BE2C (cell line): Measurements from ENCODE around the gene RANBP1.

Source experiments
- DNase-seq: peaks from one replicate; pipeline ENCODE4 v3.0.0-alpha.2; 2020
- H3K27me3 ChIP-seq: fragments of 250-450 bp; sonication (Bioruptor Pico); 2 replicates; pipeline ENCODE4 v1.5.1; 2020; ENCODE audit warnings: mild to moderate bottlenecking
- H3K36me3 ChIP-seq: fragments of 250-450 bp; sonication (Bioruptor Pico); 2 replicates; pipeline ENCODE4 v1.5.1; 2020; ENCODE audit warnings: mild to moderate bottlenecking
- H3K4me1 ChIP-seq: fragments of 250-450 bp; sonication (Bioruptor Pico); 2 replicates; pipeline ENCODE4 v1.5.1; 2020
- H3K4me3 ChIP-seq: 2 replicates; pipeline ENCODE4 v1.5.1; 2011; ENCODE audit warnings: low read depth, low read length
- H3K9me3 ChIP-seq: fragments of 250-450 bp; sonication (Bioruptor Pico); 2 replicates; pipeline ENCODE4 v1.5.1; 2020
- TF ChIP-seq, protein P1 (sequence below): IDR thresholded peaks from 2 replicates; pipeline ENCODE4 v1.5.1; 2012; ENCODE audit warnings: mild to moderate bottlenecking, low read depth, low read length

Gene RANBP1

DNA sequence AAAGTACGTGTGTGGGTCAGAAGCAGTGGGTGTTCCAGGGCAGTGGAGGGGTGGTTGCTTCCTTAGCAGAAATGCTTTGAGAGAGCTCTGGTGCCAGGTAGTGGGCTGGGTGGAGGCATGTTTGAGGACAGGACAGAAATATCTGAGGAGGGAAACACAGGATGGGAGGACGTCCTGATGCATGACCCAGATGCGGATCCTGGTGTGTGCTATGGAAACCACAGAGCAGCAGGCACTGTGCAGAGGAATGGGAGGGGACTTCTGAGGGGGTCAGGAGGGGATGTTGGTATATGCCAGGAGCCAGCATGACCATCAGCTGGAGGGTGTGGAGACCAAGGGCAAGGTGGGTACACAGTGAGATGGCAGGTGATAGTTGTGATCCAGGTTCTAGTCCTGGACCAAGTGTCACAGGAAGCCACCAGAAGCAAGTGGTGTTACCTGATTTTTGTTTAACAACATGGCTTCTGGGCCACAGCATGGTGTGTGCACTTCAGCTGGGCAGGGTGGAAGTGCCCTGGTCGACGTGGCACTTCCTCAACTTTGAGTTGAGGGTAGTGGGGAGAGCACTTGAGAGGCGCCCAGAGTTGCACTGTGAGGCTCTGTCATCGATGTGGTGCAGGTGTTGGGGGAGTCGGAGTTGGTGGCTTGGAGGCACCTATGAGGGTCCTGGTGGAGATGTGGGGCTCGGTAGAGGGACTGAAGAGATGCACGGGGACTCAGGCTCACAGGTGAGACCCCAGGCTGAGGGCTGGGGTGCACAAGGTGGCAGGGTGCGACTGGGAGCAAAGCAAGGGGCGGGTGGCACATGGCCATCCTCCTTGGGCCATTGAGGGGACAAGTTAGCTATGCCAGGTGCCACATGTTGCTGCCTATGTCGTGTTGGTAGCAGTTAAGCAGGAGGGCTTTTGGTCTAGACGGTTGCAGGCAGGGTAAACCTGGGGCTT is 28.3 kb upstream of the RANBP1 start:
- TF ChIP-seq, protein P1, sequence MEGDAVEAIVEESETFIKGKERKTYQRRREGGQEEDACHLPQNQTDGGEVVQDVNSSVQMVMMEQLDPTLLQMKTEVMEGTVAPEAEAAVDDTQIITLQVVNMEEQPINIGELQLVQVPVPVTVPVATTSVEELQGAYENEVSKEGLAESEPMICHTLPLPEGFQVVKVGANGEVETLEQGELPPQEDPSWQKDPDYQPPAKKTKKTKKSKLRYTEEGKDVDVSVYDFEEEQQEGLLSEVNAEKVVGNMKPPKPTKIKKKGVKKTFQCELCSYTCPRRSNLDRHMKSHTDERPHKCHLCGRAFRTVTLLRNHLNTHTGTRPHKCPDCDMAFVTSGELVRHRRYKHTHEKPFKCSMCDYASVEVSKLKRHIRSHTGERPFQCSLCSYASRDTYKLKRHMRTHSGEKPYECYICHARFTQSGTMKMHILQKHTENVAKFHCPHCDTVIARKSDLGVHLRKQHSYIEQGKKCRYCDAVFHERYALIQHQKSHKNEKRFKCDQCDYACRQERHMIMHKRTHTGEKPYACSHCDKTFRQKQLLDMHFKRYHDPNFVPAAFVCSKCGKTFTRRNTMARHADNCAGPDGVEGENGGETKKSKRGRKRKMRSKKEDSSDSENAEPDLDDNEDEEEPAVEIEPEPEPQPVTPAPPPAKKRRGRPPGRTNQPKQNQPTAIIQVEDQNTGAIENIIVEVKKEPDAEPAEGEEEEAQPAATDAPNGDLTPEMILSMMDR, result no peak
- Histone ChIP-seq H3K4me3 (no peak overlapping the region), H3K4me1 (peaks cover 8% of the 10 kb centered on the region), H3K9me3 (no peaks in the 10 kb centered on the region), H3K27me3 (no peaks in the 10 kb centered on the region), H3K36me3 (peaks cover 81% of the 10 kb centered on the region)
- no peak for DNase-seq

DNA sequence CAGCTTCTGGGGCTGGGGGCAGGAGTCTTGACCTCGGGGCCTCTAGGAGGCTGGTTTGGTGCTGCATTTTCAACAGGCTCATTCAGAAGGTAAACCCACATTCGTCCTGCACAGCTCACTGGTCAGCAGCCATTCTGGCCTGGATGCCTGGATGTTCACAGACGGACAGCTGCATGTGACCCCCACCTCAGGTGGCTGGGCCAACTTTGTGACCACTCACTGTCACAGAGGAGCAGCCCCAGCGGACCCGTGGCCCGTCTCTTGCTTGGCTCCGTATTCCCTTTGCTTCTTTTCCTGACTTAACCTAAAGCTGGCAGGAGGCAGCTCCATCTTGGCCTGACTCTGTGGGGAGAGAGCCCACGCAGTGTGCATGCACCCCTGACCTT is 27.6 kb upstream of the RANBP1 start:
- no peak overlapping the region for H3K4me3 ChIP-seq
- DNase-seq, result no peak
- TF ChIP-seq, protein P1, result no peak
- peaks cover 81% of the 10 kb centered on the region for H3K36me3 ChIP-seq
- no peaks in the 10 kb centered on the region for H3K27me3 ChIP-seq
- no peaks in the 10 kb centered on the region for H3K9me3 ChIP-seq
- H3K4me1 ChIP-seq, result peaks cover 8% of the 10 kb centered on the region

DNA sequence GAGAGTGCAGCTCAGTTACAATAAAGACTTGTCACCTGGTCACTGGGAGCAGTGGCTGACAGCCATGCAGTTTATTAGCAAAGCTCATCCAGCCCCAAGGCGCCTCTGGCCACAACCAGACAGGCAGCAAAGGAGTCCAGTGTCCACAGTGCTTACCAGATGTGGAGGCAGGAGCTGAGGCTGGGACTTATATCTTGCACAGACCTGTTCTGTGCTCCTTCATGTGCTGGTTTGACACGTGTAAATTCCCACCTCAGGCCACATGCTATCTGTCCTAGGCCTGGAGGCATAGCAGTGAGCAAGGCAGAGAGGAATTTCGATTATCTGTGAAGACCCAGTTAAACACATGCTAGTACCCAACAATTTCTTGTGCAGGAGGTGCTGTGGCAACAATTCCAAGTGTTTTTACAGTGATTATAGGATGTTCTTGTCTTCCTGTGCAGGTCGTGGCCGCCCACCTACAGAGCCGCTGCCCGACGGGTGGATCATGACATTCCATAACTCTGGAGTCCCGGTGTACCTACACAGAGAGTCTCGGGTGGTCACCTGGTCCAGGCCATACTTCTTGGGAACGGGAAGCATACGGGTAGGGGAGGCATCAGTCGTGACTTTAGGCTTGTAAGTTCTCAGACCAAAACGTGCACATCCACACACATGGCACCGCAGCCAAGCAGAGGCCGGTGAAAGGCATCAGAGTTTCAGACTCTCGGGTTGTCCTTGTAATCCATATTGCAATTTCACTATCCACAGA is 26.5 kb upstream of the RANBP1 start:
- Histone ChIP-seq H3K4me1 (peaks cover 7% of the 10 kb centered on the region), H3K4me3 (no peak overlapping the region), H3K36me3 (peaks cover 90% of the 10 kb centered on the region), H3K27me3 (no peaks in the 10 kb centered on the region), H3K9me3 (no peaks in the 10 kb centered on the region)
- no peak for DNase-seq
- TF ChIP-seq, protein P1, result no peak

DNA sequence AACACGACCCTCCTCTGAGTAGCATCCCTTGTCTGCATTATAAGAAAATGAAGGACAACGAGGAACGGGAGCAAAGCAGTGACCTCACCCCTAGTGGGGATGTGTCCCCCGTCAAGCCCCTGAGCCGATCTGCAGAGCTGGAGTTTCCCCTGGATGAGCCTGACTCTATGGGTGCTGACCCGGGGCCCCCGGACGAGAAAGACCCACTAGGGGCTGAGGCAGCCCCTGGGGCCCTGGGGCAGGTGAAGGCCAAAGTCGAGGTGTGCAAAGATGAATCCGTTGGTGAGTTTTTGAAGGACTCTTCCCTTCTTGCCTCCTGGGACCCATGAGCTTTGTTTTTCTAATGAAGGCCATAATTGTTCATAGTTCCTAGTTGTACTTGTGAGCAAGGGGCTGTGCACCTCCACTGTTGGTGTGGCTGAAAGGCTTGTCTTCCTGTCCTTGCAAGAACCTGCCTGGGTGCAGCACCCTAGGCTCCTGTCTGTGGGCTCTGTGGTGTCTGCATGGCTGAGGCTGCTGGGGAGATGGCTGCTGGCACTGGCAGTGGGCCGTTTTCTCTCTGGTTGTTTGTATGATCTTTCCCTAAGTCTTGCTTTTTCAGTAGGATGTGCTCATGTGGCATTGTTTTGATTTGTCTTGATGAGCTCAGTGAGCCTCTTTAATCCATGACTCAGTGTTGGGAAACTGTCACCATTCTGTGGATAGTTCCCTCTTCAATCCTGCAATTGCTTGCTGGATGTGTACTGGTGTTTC is 25.8 kb upstream of the RANBP1 start:
- no peak for DNase-seq
- H3K4me3 ChIP-seq, result no peak overlapping the region
- H3K27me3 ChIP-seq, result no peaks in the 10 kb centered on the region
- TF ChIP-seq, protein P1, result no peak
- H3K4me1 ChIP-seq, result no peaks in the 10 kb centered on the region
- H3K36me3 ChIP-seq, result peaks cover 98% of the 10 kb centered on the region
- H3K9me3 ChIP-seq, result no peaks in the 10 kb centered on the region

DNA sequence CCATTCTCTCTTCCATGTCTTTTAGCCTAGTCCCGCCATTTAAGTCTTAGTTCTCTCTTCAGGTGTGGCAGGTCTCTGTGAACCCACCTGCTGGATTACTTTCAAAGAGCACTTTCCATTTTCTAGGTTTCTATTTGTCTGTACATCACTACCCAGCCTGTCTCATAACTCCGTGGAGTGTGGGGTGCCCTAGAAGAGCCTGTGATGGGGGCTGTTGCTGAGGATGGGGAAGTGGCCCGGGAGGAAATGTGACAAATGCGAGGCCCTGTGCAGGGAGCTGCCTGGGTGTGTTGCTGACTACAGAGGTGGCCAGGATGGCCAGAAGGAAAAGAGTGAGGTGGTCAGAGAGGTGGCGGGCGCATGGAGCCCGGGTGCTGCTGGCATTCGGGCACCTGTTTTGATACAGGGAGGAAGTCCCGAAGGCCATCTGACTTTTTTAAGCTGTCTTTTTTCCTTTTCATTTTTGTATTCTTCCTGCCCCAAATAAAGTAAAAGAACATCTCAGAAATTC is 25.1 kb upstream of the RANBP1 start:
- H3K4me1 ChIP-seq, result no peaks in the 10 kb centered on the region
- H3K36me3 ChIP-seq, result peaks cover 100% of the 10 kb centered on the region
- TF ChIP-seq, protein P1, result no peak
- no peaks in the 10 kb centered on the region for H3K27me3 ChIP-seq
- no peak for DNase-seq
- H3K4me3 ChIP-seq, result no peak overlapping the region
- no peaks in the 10 kb centered on the region for H3K9me3 ChIP-seq
